Panc1 (cell line): ENCODE measurements around the gene ASPHD2.

Source experiments
- CTCF ChIP-seq: fragments of 450-650 bp; IDR thresholded peaks from 2 replicates; pipeline ENCODE4 v1.5.1; 2017; ENCODE audit warnings: mild to moderate bottlenecking
- POLR2AphosphoS5 ChIP-seq: IDR thresholded peaks from 2 replicates; pipeline ENCODE4 v1.6.1; 2012; ENCODE audit warnings: mild to moderate bottlenecking, low read depth, low read length, moderate library complexity
- REST ChIP-seq, 2 experiments: IDR thresholded peaks; 2 replicates each; pipeline ENCODE4 v1.6.1; 2011 to 2012; ENCODE audit warnings: low read depth in 2 of 2, control low read depth in 1 of 2, low read length in 1 of 2, mild to moderate bottlenecking in 1 of 2, moderate library complexity in 1 of 2; ENCODE audit not compliant: insufficient read depth in 1 of 2
- SIN3A ChIP-seq: IDR thresholded peaks from 2 replicates; pipeline ENCODE4 v1.6.1; 2012; ENCODE audit warnings: low read depth, mild to moderate bottlenecking, low read length, moderate library complexity, borderline replicate concordance; ENCODE audit not compliant: insufficient read depth
- TCF7L2 ChIP-seq: IDR thresholded peaks from 2 replicates; pipeline ENCODE4 v1.6.1; 2011; ENCODE audit warnings: mild to moderate bottlenecking, low read depth, low read length, inconsistent platforms

DNA sequence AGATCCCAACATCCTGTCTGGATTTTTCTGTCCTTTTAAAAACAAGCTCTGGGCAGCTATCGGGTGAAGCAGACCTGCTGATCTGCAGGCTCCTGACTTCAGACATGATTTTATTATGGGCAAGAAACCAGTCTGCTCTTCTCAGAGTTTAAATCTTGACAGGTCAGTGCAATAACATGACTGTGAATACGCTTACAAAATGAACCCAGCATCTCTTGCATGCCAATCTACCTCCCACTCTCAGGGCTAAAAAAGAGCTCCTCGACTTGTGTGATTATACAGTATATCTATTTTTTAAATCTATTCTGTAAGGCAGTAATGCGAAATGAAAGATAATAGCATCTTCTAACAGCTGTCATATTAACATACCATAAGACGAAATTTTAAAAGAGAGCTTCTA, 18.7 kb upstream of the ASPHD2 start:
- TF ChIP-seq CTCF, result no peak
- no peak for TF ChIP-seq REST (IDR thresholded peaks at IDR 0.05; ENCODE audit: insufficient read depth in 1 of 2, low read depth in 2 of 2, low read length in 1 of 2)
- no peak for TF ChIP-seq TCF7L2
- TF ChIP-seq POLR2AphosphoS5, result no peak
- no peak for TF ChIP-seq SIN3A
